ENCODE data around the gene ABCC4. TPM values are rescaled to one million over a fixed set of nuclear protein-coding genes. Genes with fewer than 3 reads are reported as not detected.
"Not testable (repeated sequence)": the region's sequence is repeated elsewhere in the genome, so short reads cannot be mapped to it uniquely, and the experiment has no call there.

ABCC4 gene
- total and polyA plus RNA-seq, 9 donors: 1.9 to 4.9 (median 3.2) TPM

DNA sequence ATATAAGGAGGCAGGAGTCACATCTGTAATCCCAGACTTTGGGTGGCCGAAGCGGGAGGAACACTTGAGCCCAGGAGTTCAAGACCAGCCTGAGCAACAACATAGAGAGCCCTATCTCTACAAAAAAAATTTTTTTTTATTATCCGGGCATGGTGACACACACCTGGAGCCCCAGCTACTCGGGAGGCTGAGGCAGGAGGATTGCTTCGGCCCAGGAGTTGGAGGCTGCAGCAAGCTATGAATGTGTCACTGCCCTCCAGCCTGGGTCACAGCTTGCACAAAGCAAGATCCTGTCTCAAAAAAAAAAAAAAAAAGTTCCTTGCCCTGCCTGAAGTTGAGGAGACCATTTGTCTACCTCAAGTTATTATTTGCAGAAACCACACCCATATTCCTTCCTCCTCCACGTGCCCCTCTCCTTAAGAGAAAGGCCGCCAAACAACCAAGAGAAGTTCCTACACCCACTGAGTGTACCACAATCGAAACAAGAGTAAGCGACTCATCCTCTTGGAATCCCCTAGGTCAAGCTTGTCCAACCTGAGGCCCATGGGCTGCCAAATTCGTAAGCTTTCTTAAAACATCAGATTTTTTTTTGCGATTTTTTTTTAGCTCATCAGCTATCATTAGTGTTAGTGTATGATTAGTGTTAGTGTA is 2.2 kb downstream of the ABCC4 start:
- Histone ChIP-seq H3K4me1 (ENCODE audit: control insufficient read depth, insufficient read depth, low read length) (peaks cover 8% of the 10 kb centered on the region), H3K27ac (ENCODE audit: low read length) (no peak overlapping the region), H3K9me3 (replicated peaks; ENCODE audit: control insufficient read depth, low read depth, low read length) (no peaks in the 10 kb centered on the region), H3K4me3 (ENCODE audit: low read length) (no peak overlapping the region), H3K36me3 (ENCODE audit: control insufficient read depth, insufficient read depth, low read length) (no peaks in the 10 kb centered on the region), H3K27me3 (ENCODE audit: control insufficient read depth, insufficient read depth, low read length) (peaks cover 15% of the 10 kb centered on the region)
- 84% methylated on average over 6 of the region's 11 CpGs for WGBS (ENCODE audit: insufficient coverage)
- DNase-seq: no peak

DNA sequence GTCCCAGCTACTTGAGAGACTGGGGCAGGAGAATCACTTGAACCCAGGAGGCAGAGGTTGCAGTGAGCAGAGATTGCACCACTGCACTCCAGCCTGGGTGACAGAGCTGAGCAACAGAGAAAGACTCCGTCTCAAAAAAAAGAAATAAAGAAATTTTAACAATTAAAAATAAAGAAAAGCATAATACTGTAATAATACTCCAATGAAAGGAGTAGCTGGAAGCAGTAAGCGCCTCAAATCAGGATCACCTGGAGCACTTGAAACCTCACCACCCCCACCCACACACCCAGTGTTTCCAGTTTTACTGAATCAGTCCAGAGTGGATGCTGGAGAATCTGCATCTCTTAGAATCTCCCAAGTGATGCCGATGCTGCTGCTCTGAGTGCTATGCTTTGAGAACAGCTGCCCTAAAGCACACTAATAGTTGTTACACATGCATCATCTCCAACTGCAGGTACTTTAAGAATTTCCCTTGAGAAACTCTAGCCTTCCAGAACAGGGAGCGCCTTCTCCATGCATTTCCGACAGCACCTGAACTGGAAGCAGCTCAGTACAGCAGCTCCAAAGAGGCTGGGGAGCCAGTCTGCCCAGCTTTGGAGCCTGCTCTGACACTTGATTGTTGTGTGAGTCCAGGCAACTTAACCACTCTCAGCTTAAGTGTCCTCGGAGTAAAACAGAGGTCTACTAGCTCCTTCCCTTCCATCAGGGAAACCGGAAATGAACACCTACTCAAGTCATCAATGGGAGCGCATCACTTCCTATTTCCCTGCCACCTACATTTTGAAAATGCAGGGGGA is 2.9 kb downstream of the ABCC4 start:
- no peak for DNase-seq
- Histone ChIP-seq H3K27ac (ENCODE audit: low read length) (no peak overlapping the region), H3K27me3 (ENCODE audit: control insufficient read depth, insufficient read depth, low read length) (peaks cover 12% of the 10 kb centered on the region), H3K4me1 (ENCODE audit: control insufficient read depth, insufficient read depth, low read length) (peaks cover 8% of the 10 kb centered on the region), H3K36me3 (ENCODE audit: control insufficient read depth, insufficient read depth, low read length) (no peaks in the 10 kb centered on the region), H3K4me3 (ENCODE audit: low read length) (no peak overlapping the region), H3K9me3 (replicated peaks; ENCODE audit: control insufficient read depth, low read depth, low read length) (no peaks in the 10 kb centered on the region)
- 61% methylated on average over 3 of the region's 8 CpGs for WGBS (ENCODE audit: insufficient coverage)

- DNase-seq: no peak
- Histone ChIP-seq H3K4me3 (ENCODE audit: low read length) (no peak overlapping the region), H3K27ac (ENCODE audit: low read length) (no peak overlapping the region), H3K27me3 (ENCODE audit: control insufficient read depth, insufficient read depth, low read length) (no peaks in the 10 kb centered on the region), H3K9me3 (replicated peaks; ENCODE audit: control insufficient read depth, low read depth, low read length) (no peaks in the 10 kb centered on the region), H3K4me1 (ENCODE audit: control insufficient read depth, insufficient read depth, low read length) (peaks cover 3% of the 10 kb centered on the region), H3K36me3 (ENCODE audit: control insufficient read depth, insufficient read depth, low read length) (no peaks in the 10 kb centered on the region)
- no CpG with 5 or more reads among the region's 4 CpGs for WGBS (ENCODE audit: insufficient coverage)
Measured at GRCh38 chr13:95296326-95296925, 4.8 kb downstream of the ABCC4 start.

GRCh38 chr13:95295026-95295425 is 6.2 kb downstream of the ABCC4 start:
- 70% methylated on average over 4 of the region's 8 CpGs for WGBS (ENCODE audit: insufficient coverage)

GRCh38 chr13:95292622-95293021 is 8.6 kb downstream of the ABCC4 start:
- Histone ChIP-seq H3K36me3 (ENCODE audit: control insufficient read depth, insufficient read depth, low read length) (no peaks in the 10 kb centered on the region), H3K27me3 (ENCODE audit: control insufficient read depth, insufficient read depth, low read length) (no peaks in the 10 kb centered on the region), H3K4me3 (ENCODE audit: low read length) (no peak overlapping the region), H3K9me3 (replicated peaks; ENCODE audit: control insufficient read depth, low read depth, low read length) (no peaks in the 10 kb centered on the region), H3K27ac (ENCODE audit: low read length) (no peak overlapping the region), H3K4me1 (ENCODE audit: control insufficient read depth, insufficient read depth, low read length) (no peaks in the 10 kb centered on the region)
- no peak for DNase-seq
- 95% methylated on average over 7 of the region's 9 CpGs for WGBS (ENCODE audit: insufficient coverage)

More at GRCh38 chr13:95295026-95295425, 6.2 kb downstream of the ABCC4 start:
- Histone ChIP-seq H3K9me3 (replicated peaks; ENCODE audit: control insufficient read depth, low read depth, low read length) (no peaks in the 10 kb centered on the region), H3K36me3 (ENCODE audit: control insufficient read depth, insufficient read depth, low read length) (no peaks in the 10 kb centered on the region), H3K27me3 (ENCODE audit: control insufficient read depth, insufficient read depth, low read length) (no peaks in the 10 kb centered on the region), H3K4me3 (ENCODE audit: low read length) (no peak overlapping the region), H3K27ac (ENCODE audit: low read length) (no peak overlapping the region), H3K4me1 (ENCODE audit: control insufficient read depth, insufficient read depth, low read length) (no peaks in the 10 kb centered on the region)
- DNase-seq: no peak

DNA sequence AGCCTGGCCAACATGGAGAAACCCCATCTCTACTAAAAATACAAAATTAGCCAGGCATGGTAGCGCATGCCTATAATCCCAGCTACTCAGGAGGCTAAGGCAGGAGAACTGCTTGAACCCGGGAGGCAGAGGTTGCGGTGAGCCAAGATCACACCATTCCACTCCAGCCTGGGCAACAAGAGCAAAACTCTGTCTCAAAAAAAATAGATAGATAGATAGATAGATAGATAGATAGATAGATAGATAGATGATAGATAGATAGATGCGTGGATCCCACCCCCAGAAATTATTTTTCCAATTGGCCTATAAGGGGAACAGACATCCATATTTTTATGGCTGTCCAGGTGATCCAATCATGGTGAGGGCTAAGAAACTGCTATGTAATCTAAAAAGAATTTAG is 11.3 kb downstream of the ABCC4 start:
- H3K27ac ChIP-seq (ENCODE audit: low read length); H3K36me3 ChIP-seq (ENCODE audit: control insufficient read depth, insufficient read depth, low read length); H3K4me1 ChIP-seq (ENCODE audit: control insufficient read depth, insufficient read depth, low read length); H3K27me3 ChIP-seq (ENCODE audit: control insufficient read depth, insufficient read depth, low read length); DNase-seq; H3K9me3 ChIP-seq (replicated peaks; ENCODE audit: control insufficient read depth, low read depth, low read length); H3K4me3 ChIP-seq (ENCODE audit: low read length): not testable (repeated sequence)
- WGBS (ENCODE audit: insufficient coverage): no CpG with 5 or more reads among the region's 4 CpGs

- Histone ChIP-seq H3K27me3 (ENCODE audit: control insufficient read depth, insufficient read depth, low read length) (no peaks in the 10 kb centered on the region), H3K4me3 (ENCODE audit: low read length) (no peak overlapping the region), H3K4me1 (ENCODE audit: control insufficient read depth, insufficient read depth, low read length) (no peaks in the 10 kb centered on the region), H3K9me3 (replicated peaks; ENCODE audit: control insufficient read depth, low read depth, low read length) (no peaks in the 10 kb centered on the region), H3K27ac (ENCODE audit: low read length) (no peak overlapping the region), H3K36me3 (ENCODE audit: control insufficient read depth, insufficient read depth, low read length) (no peaks in the 10 kb centered on the region)
- no peak for DNase-seq
- WGBS (ENCODE audit: insufficient coverage): 29% methylated on average over 1 of the region's 4 CpGs
Measured at GRCh38 chr13:95289020-95289444, 12.2 kb downstream of the ABCC4 start.

DNA sequence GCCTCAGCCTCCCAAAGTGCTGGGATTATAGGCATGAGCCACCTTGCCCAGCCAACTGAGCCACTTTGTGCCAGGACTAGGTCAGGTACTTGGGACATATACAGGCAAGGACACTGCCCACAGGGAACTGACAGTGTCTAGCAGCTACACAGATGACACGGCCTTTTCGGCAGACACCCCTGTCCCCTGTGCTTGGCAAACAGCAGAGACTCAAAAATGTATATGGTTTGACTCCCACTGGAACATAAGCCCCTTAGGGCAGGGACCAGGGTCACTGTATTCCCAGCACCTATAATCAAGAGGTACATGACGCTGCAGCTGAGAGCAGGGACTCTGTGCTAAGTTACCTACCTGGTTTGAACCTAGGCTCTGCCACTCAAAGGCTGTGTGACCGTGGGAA is 16.8 kb downstream of the ABCC4 start:
- Histone ChIP-seq H3K36me3 (ENCODE audit: control insufficient read depth, insufficient read depth, low read length) (no peaks in the 10 kb centered on the region), H3K27ac (ENCODE audit: low read length) (no peak overlapping the region), H3K9me3 (replicated peaks; ENCODE audit: control insufficient read depth, low read depth, low read length) (no peaks in the 10 kb centered on the region), H3K4me3 (ENCODE audit: low read length) (no peak overlapping the region), H3K4me1 (ENCODE audit: control insufficient read depth, insufficient read depth, low read length) (no peaks in the 10 kb centered on the region), H3K27me3 (ENCODE audit: control insufficient read depth, insufficient read depth, low read length) (no peaks in the 10 kb centered on the region)
- DNase-seq: no peak
- 90% methylated on average over 3 of the region's 4 CpGs for WGBS (ENCODE audit: insufficient coverage)

GRCh38 chr13:95279016-95279415 is 22.2 kb downstream of the ABCC4 start:
- H3K36me3 ChIP-seq (ENCODE audit: control insufficient read depth, insufficient read depth, low read length): no peaks in the 10 kb centered on the region
- no CpG with 5 or more reads among the region's 3 CpGs for WGBS (ENCODE audit: insufficient coverage)
- H3K4me3 ChIP-seq (ENCODE audit: low read length): no peak overlapping the region
- no peak for DNase-seq
- H3K27me3 ChIP-seq (ENCODE audit: control insufficient read depth, insufficient read depth, low read length): no peaks in the 10 kb centered on the region
- H3K9me3 ChIP-seq (replicated peaks; ENCODE audit: control insufficient read depth, low read depth, low read length): no peaks in the 10 kb centered on the region
- H3K27ac ChIP-seq (ENCODE audit: low read length): no peak overlapping the region
- peaks cover 4% of the 10 kb centered on the region for H3K4me1 ChIP-seq (ENCODE audit: control insufficient read depth, insufficient read depth, low read length)

- no peak overlapping the region for H3K4me3 ChIP-seq (ENCODE audit: low read length)
- H3K27ac ChIP-seq (ENCODE audit: low read length): no peak overlapping the region
- peaks cover 13% of the 10 kb centered on the region for H3K4me1 ChIP-seq (ENCODE audit: control insufficient read depth, insufficient read depth, low read length)
- no peak for DNase-seq
- no peaks in the 10 kb centered on the region for H3K9me3 ChIP-seq (replicated peaks; ENCODE audit: control insufficient read depth, low read depth, low read length)
- no peaks in the 10 kb centered on the region for H3K36me3 ChIP-seq (ENCODE audit: control insufficient read depth, insufficient read depth, low read length)
- WGBS (ENCODE audit: insufficient coverage): 100% methylated on average over 1 of the region's 4 CpGs
- H3K27me3 ChIP-seq (ENCODE audit: control insufficient read depth, insufficient read depth, low read length): no peaks in the 10 kb centered on the region
Measured at GRCh38 chr13:95276037-95276505, 25.2 kb downstream of the ABCC4 start.

Data from muscle of leg (tissue), 11 donors.